ENCODE data around the gene ZNF436.
A peak's percentile ranks its signal among the peaks of the same experiment; 100 is the strongest.
"Not testable (repeated sequence)": the region's sequence is repeated elsewhere in the genome, so short reads cannot be mapped to it uniquely, and the experiment has no call there.

Gene ZNF436

DNA sequence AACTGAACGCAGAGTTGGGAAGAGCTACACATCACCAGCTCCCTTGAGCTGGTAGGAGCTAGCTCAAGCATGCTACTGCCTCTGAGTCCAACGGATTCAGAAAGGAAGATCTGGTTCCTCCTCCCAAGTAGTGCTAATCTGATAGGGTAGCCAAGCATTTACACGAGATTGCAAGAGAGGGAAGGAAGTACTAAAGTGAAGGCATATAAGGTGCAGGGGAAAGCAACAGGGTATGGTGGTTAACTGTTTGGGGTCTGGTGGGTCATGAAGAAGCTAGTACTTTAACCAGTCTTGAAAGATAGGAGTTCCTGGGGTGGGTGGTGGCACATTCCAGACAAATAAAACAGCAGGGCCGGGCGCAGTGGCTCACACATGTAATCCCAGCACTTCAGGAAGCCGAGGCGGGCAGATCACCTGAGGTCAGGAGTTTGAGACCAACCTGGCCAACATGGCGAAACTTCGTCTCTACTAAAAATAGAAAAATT lies 20.2 kb upstream of the ZNF436 start:
- DNase-seq, result no peak

DNA sequence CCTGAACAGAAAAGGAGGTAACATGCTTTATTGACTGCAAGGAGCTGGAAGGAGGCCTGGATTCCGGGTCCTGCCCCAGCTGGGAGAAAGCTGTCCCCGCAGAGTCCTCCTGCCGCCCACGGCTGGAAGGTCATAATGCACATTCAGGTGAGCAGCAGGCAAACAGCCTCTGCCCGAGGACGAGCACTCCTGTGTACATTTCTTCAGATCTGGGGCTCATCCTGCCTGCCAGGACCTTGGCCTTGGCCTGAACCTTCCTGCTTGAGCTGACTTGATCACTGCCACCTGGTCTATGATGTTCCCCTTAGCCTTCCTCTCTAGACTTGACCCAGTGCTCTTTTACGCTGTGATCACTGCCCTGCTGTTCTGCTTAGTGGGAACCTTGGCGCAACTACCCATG lies 17.9 kb upstream of the ZNF436 start:
- no peak for DNase-seq

DNA sequence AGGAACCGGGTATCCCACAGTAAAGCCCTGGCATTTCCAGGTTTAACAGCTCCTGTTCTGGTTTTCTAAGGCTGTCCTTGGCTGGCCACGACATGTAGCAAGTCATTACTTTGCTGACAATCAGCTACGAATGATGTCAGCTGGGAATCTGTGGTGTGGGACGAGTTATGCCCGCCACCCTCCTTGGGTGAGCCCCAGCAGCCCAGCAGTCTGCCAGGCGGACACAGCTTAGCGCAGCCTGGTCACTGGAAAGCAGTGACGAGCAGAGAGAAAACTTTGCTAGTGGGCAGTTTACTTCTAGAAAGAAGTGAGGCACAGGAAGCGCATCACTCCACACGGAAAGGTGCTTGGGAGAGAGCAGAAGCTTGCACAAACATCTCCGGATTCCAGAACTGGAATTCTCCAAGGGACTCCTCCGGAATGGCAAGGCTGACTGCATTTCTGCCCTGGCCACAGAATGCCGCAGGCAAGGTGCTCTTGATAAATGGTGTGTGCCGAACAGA lies 15.5 kb upstream of the ZNF436 start:
- no peak for DNase-seq

DNA sequence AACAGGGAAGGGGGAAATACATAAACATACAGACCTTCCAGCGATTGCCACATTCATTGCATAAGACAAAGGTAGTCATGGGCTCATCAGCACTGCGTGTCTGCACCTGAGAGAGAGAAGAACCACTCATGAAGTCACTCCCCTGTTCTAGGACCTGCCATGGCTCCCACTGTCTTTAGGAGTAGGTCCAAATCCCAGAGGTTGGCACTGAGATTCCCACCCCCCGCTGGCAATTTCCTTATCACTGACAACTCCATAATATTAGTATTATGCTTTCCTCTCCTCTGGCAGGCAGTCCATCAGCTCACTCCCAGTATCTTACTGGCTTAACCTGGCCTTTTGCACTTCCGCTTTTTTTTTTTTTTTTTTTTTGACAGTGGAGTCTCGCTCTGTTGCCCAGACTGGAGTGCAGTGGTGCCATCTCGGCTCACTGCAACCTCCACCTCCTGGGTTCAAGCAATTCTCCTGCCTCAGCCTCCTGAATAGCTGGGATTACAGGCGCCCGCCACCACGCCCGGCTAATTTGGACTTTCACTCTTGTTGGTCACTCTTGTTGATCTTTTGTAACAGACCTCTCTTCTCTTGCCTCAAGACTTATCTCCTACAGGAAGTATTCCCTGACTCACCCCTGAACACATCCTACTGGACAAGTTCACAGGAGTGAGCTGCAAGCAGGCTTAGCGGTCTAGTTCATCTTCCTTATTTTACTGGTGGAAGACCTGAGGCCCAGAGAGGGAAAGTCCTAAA lies 14.8 kb upstream of the ZNF436 start:
- no peak for DNase-seq

DNA sequence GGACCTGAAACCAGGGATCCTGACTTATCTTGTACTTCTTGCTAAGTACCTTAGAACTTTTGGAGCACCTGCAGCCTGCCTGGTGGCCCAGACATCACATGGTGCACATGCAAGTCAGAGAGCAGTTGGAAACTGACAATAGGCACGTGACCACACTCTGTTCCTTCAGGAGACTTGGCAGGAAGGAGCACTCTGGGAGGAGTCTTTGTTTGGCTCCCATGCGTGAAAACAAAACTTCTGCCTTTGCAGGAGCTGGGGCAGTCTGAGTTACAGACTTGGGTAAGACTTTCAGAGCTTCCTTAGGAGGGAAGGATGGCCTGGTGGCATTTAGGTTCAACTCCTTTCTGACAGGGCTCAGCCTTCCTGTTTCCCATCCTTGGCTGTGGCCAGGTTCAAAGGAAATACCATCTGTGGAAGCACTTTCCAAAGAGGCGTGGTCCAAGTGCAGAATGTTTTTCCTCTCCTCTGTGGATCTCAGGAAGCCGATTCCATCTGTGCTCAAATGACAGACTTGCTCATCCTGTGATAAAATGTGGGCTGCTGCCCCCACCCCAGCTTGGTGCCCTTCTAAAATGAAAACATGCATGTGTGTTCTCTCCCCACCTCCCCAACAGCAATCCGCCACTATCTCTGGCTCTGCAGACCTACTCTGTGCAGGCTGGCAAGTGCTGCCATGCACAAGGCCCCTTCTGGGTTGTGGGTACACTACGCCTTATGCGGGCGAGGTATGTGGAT lies 14.1 kb upstream of the ZNF436 start:
- no peak for DNase-seq

DNA sequence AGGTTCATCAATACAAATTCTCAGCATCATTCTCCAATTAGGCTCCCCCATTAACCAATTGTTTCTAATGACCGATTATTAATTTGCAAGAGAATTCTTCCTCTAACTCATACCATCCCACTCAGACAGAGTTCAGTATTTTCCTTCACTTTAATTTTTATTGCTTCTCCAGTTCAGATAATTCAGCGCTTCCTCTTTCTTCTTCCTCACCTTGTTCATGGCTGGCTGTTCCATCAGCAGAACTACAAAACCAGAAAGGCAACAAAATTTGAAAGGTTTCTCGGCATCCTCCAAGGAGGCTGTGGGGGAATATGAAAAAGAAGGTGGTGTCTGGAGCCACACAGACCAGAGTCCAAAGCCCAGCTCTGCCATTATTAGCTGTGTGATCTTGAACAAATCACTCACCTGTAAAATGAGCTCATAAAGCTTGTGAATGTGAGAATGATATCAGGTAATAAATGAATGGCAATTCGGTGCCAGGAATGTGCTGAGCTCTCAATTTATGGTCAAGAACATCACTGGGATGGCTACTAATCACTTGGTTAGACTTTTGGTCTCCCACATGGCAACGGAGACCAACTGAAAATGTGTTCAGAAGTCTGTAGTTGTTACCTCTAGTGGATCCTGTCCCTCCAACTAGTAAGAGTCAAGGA lies 11.7 kb upstream of the ZNF436 start:
- no peak for DNase-seq

DNA sequence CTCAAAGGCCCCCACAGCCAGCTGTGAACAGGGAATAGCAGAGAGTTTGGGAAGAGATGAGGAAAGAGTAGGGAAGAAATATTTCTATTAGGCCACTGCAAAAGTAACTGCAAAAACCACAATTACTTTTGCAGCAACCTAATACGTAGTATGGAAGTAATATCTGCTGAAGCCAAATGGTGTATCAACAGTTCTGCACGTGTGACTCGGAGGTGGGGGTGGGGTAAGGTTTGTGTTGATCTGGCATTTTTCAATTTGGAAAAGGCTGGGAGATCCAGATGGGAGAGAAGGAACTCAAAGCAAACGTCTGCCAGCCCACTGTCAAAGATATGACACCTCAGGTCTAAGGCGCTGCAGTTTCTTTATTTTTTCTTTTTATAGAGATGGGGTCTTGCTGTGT lies 11.1 kb upstream of the ZNF436 start:
- DNase-seq, result no peak

DNA sequence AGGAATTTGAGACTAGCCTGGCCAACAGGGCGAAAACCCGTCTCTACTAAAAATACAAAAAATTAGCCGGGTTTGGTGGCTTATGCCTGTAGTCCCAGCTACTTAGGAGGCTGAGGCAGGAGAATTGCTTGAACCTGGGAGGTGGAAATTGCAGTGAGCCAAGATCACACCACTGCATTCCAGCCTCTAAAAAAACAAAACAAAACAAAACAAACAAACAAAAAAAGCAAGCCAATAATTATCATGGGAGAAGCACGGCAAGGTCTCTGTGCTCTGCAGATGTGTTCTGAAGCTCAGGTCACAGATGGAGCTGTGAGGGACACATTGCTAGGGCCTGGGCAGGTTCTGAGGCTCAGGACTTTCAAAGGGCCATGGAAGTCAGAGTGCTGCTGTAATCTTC lies 10.6 kb upstream of the ZNF436 start:
- not testable (repeated sequence) for DNase-seq

DNA sequence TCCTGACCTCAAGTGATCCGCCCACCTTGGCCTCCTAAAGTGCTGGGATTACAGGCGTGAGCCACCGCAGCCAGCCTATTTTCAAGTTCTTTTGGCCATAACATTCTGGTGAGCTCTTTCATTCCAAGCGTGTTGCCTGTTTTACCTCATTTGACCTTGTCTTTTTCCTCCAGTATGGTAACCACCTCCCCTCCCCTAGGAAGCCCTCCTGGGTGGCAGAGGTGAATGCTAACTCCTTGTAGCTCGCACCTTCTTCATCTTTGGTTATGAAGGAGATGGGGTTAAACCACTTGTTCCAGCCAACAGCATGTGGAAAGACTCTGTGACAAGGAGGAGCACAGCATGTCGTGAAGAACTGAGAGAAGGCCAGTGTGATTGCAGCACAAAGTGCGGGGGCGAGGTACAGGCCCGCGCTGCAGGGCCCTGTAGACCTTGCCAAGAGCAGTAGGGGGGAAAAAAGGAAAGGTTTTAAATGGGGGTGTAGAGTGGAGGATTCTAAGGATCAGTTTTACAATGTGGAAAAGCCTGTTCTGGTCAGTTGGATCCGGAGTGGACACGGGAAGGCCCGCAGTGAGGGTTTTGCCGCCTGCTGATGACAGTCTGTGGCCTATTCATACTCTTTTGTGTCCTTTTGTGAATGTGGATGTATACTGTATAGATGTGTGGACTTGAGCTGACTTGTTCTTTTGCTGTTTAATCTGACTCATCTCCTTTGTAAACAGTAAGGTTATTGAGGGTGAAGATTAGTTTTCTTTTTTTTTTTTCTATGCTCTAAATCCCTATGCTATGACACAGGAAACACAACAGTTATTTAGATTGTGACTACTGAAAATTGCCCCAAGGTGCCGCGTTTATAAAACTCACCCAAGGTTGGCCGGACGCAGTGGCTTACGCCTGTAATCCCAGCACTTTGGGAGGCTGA lies 7.5 kb upstream of the ZNF436 start:
- peak; percentile 80 for DNase-seq

DNA sequence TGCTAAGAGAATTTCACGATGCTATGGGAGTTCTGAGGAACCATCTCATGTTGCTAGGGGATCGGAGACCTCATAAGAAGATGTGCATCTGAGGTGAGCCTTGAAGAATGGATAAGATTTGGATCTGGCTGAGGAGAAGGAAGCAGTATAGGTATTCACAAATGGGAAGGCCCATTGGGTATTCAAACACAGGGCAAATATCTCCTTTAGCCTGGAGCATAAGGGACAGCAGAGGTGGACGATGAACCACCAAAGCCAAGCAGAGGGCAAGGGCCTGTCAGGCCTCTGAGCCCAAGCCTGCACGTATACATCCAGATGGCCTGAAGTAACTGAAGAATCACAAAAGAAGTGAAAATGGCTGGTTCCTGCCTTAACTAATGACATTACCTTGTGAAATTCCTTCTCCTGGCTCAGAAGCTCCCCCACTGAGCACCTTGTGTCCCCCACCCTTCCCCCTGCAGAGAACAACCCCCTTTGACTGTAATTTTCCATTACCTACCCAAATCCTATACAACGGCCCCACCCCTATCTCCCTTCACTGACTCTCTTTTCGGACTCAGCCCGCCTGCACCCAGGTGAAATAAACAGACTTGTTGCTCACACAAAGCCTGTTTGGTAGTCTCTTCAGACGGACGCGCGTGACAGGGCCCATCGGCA lies 4.6 kb upstream of the ZNF436 start:
- not testable (repeated sequence) for DNase-seq

DNA sequence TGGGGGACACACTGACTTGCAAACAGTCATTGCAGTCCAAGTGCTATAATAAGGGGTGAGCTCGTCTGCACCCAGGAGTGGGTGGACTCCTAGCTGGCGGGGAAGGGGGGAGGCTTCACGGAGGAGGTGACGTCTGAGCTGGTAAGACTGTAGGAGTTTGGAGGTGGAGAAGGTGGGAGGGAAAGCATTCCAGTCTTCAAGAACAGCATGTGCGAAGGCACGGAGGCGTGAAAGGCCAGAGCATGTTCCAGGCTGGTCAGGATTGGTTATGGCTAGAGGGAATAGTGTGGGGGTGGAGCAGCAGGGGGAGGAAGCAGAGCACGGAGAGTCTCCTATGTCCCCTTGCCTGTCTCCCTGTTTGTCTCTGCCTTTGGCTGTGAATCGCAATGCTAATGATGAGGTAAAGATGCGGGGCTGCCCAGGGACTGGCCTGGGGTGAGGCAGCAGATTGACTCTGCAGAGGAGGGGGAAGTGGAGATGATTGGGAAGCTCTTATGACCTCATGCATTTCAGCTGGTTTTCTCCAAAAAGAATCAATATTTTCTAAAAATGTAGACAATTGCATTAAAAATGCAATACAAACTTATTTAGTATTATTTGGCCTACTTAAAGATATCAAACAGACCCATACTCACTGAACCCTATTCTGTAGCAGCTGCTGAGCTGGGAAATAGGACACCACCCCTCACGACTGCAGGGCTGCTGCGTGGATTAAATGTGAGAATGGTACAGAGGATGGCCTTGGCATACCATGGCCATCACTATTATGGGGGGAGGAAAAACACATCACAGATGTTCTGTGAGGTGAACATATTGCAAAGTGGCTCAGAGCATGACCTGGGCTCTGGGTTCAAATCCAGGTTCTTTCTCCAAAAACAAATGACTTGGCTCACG lies 2.6 kb upstream of the ZNF436 start:
- peak; percentile 57 for DNase-seq

DNA sequence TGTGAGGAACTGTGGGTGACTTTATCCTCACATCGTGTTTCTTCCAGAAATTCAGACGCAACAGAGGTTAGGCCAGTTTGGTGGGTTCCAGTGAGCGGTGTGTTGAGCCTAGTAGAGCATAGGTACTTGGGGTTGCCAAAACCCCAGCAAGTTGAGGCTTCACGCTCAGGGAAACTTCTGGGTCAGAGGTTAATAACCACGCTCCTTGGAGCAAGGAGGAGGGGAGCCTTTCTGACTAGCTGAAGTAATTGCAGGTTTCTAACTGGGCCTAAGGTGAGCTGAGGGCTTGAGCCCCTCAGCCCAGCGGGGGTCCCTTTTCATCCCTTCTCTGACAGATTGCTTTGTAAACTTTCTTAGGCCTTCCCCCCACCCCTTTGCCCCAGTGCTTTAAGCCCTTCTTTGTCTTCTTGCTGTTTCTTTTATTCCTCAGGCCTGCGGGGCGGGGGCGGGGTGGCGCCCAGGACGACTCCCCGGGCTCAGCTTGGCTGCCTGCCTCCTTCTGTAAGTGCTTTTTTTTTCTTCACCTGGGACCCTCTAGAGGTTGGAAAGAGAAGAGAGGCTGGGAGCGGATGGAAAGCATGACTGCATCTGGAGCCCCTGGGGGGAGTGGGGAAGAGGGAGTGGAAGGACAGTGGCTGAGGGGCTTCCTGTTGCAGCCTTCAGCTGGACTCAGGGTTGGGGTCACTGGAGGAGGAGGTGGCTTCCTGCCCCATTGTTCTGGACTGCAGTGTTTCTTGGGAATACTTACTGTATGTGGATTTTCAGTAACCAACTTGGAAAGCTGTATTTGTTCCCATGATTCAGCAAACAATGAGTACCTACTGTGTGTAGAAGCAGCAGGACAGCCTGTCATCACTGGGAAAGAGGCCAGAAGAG lies 1.3 kb upstream of the ZNF436 start:
- DNase-seq, result peak; percentile 98

DNA sequence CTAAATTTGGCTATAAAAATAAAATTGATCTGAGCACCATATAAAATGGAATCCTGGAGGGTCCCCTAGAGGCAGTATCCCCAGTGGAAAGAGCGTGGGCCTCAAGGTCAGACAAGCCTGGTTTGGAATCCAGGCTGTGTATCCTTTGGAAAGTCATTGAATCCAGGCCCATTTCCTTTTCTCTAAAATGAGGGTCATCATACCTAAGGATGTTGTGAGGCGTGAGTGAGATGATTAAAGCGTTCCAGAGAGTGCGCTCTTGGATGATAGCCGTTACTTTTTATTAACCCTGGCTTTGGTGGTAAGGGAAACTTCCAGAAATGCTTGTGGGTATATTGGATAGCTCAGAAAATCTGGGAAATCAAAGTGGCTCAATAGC lies 683 bp upstream of the ZNF436 start:
- DNase-seq, result peak; percentile 51

DNA sequence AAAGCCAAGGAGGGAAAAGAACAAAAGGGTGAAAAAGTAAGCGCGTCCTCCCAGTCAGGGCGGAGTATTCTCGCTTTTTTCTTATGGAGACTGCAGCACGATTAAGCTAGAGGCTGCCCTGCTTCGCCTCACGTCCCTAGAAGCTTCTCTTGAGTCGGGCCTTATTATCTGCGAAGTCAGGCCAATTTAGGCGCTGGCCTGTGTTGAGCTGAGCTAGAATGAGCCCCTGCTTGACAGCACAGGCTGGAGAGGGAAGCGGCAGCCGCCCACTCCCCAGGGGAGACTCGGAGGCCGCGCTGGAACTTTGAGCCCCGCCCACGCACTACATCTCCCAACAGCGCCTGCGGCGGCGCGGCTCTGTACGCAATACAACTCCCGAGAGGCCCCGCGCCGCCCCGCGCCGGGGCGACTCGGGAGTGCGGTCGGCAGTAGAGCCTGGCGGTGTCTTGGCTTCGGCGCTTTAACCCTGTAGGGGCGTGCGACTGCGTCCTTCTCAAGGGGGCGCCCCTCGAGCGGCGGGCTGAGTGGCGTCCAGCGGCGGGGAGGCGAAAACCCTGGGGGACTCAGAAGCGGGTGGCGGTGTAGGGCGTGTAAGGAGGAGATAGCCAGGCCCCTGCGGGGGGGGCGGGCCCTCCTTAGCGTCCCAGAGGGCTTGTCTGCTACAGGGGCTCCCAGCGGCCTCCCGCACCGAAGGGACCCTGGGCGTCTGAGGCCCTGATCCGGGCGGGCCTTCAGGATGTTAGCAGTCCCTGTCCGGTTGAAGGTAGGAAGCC lies 888 bp downstream of the ZNF436 start:
- peak; percentile 96 for DNase-seq

DNA sequence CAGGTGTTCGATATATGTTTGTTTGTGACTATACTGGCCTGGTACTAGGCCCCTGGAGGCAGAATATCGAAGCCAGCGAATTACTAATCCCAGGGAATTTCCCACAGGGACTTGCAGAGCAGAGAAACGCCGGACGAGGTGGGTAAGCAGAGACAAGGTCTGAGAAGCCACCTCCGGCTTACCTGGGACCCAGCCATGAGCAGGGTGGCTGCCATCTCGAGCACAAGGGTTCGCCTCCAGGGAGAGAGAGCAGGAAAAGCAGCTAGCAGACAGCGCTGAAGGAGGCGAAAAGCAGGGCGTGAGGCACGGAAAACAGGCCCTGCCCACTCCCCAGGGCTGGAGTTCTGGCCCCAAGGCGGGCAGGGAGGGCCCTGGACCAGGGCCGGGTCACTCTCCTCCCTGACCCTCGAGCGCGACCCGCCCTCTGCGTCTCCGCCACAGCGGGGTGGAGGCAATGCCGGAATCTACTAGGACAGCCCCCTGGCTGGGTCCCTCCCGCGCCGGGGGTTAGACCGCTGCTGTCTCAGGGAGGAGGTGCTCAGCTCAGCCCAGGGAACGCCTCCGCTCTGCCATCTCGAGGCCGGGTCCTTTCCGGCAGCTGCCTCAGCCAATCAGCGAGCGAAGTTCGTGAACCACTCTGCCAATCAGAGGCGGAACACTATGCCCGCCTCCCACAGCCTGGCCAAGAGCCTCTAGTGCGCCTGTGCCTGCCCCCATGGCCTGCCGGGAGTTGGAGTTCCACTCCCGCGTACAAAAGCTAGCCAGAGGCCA lies 1.7 kb downstream of the ZNF436 start:
- peak; percentile 96 for DNase-seq

DNA sequence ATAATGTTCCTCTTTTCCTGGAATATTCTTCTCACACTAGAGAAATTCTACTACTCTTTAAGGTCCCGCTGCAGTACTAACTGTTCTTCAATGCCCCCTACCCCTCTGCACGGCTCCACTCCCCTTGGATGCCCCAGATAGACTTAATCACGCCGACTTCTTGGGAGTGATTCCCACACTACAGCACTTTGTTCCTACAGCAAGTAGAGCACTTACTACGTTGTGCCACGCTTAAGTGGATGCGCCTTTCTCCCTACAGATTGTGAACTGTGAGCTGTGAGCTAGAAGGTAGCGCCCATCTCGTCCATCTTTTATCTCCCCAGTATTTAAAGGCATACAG lies 2.2 kb downstream of the ZNF436 start:
- no peak for DNase-seq

DNA sequence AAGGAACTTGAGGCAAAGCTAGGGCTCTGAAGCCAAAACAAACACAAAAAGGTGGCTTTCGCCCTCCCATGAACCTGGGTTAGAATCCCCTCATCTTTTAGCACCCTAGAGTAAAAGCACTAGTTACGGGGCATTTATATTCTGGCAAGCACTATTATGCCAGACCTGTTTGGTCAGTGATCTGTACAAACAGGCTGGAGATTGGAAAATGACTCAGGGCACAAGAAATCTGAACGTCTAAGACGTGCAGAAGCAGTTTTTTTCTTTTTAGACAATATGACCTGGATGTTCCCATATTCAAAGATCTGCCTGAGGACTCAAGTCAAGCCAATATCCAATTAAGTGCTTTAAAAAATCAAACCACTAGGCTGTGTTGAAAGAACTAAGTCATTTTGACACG lies 3.0 kb downstream of the ZNF436 start:
- no peak for DNase-seq

DNA sequence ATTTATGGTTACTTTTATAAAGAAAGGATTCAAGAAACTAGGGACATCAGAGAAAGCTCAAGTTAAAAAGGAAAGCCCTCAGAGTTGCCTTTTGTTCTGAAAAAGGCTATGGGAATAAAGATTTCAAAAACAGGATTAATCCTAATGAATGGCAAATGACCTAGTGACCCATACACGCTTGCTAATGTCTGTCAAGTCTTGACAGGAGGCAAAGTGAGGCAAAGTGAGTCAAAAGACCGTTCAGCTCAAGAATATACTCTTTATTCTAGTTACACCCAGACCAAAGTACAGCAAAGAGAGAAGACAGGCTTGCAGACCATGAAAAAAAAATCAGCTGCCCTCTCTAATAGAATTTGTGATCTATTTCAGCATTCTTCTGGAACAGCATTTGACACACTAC lies 3.5 kb downstream of the ZNF436 start:
- no peak for DNase-seq

Measured in NCI-H69 (cell line).